ENCODE results near the gene HOXA7. TPM values are rescaled to one million over a fixed set of nuclear protein-coding genes. Genes with fewer than 3 reads are reported as not detected.
A peak's percentile ranks its signal among the peaks of the same experiment; 100 is the strongest.

The HOXA7 gene
- total RNA-seq, 1 donor from 2014 or later: not detected

- no peaks in the 10 kb centered on the region for H3K36me3 Mint-ChIP-seq (ENCODE audit: low read depth)
- H3K4me1 Mint-ChIP-seq (ENCODE audit: low read depth): peaks cover 9% of the 10 kb centered on the region
- H3K27me3 Mint-ChIP-seq (ENCODE audit: low read depth): peaks cover 92% of the 10 kb centered on the region
- no peak overlapping the region for H3K4me3 Mint-ChIP-seq (ENCODE audit: low read depth)
- no peak overlapping the region for H3K27ac Mint-ChIP-seq
- no peak for DNase-seq (ENCODE audit: low spot score)
- no peaks in the 10 kb centered on the region for H3K9me3 Mint-ChIP-seq
- intact Hi-C loops (cut with micrococcal nuclease): loop anchor here (10.0 kb wide), 1 partner anchor 595 kb away; no protein-coding TSS in a partner anchor
These were observed 33.7 kb upstream of the HOXA7 start for GRCh38 chr7:27189997-27190748.

DNA sequence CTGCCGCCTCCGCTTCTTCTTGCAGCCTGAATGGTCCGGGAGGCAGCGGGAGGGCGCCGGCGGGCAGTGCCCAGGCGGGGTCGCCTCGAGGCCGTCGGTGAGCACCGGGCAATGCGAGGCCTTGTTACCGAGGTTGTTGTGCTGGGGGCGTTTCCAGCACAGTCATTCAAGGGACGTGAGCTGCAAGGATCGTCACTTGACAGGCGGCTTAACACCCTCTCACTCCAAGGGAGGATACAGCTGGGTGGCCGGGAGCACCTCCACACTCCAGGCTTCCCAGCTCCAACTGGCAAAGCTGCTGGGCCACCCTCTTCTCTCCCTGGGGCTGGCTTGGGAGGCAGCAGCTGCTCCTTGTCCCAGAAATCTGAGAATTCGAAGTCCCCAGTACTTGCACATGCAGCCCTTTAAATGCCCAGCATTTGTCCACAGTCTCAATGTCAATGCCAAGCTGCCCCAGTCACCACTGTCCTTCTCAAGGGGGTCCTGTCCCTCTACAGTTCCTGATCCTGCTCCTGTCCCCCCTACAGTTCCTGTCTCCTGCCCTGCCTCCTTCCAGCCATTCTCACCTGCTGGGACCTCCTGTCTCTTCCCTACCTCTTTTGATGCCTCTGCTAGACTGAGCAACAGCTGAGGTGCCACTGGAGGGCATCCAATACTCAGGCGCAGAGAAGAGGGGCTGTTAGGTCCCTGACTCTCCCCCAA, 33.0 kb upstream of the HOXA7 start:
- H3K27me3 Mint-ChIP-seq (ENCODE audit: low read depth): peaks cover 91% of the 10 kb centered on the region
- no peaks in the 10 kb centered on the region for H3K36me3 Mint-ChIP-seq (ENCODE audit: low read depth)
- intact Hi-C loops (cut with micrococcal nuclease): no loop called here
- peaks cover 14% of the 10 kb centered on the region for H3K4me1 Mint-ChIP-seq (ENCODE audit: low read depth)
- H3K9me3 Mint-ChIP-seq: no peaks in the 10 kb centered on the region
- H3K27ac Mint-ChIP-seq: no peak overlapping the region
- no peak overlapping the region for H3K4me3 Mint-ChIP-seq (ENCODE audit: low read depth)
- DNase-seq (ENCODE audit: low spot score): no peak

GRCh38 chr7:27188386-27189294, 32.2 kb upstream of the HOXA7 start:
- Mint-ChIP-seq H3K4me3 (ENCODE audit: low read depth) (peak overlapping the region; percentile 42), H3K27me3 (ENCODE audit: low read depth) (peaks cover 87% of the 10 kb centered on the region), H3K4me1 (ENCODE audit: low read depth) (peaks cover 14% of the 10 kb centered on the region), H3K9me3 (no peaks in the 10 kb centered on the region), H3K27ac (no peak overlapping the region), H3K36me3 (ENCODE audit: low read depth) (no peaks in the 10 kb centered on the region)
- intact Hi-C loops (cut with micrococcal nuclease): loop anchor here (1.0 kb wide), 1 partner anchor 16 kb away; no protein-coding TSS in a partner anchor
- DNase-seq (ENCODE audit: low spot score): no peak

- intact Hi-C loops (cut with micrococcal nuclease): loop anchor here (1.0 to 2.0 kb wide), 2 partner anchors 13 to 15 kb away; partner anchors contain the start of gene HOXA13
- H3K4me1 Mint-ChIP-seq (ENCODE audit: low read depth): peaks cover 14% of the 10 kb centered on the region
- no peaks in the 10 kb centered on the region for H3K36me3 Mint-ChIP-seq (ENCODE audit: low read depth)
- no peaks in the 10 kb centered on the region for H3K9me3 Mint-ChIP-seq
- DNase-seq (ENCODE audit: low spot score): no peak
- no peak overlapping the region for H3K27ac Mint-ChIP-seq
- H3K27me3 Mint-ChIP-seq (ENCODE audit: low read depth): peaks cover 84% of the 10 kb centered on the region
- no peak overlapping the region for H3K4me3 Mint-ChIP-seq (ENCODE audit: low read depth)
These were observed 31.3 kb upstream of the HOXA7 start for GRCh38 chr7:27187475-27188385.

DNA sequence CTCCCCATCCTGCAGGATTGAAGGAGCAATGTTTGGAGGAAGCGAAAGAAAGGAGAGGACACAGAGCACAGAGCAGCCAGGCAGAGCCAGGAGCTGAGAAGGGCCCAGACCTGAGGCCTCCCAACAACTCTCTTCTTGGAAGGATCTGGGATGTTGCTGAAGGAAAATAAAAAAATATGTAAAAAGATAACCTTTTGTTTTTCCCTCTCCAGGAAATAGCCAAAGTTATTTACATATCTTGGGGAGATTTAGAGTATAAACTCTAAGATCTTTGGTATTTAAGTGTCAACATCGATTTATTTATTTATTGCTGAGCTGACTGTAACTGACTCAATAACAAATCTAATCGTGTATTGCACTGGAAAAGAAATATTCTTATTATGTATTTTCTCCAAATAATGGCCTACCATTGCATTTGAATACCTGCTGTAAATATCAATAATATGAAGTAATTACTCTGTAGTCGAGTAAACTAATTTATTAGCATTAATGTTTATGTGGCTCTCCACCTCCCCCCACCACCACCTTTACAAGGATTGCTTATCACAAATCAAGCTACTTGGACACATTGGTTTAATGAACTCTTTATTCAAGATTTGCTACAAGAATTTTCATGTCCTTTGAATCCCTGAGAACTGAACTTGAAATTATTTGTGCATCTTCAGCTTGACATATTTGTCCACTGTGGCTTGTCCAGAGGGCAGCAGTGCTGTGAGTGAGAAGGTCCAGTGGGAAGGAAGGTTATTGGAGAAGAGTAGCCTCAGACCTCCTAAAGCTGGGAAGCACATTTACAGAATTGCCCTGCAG, 30.4 kb upstream of the HOXA7 start:
- intact Hi-C loops (cut with micrococcal nuclease): loop anchor here (2.0 kb wide), 1 partner anchor 14 kb away; the partner anchor contains the start of gene HOXA13
- no peaks in the 10 kb centered on the region for H3K9me3 Mint-ChIP-seq
- peaks cover 14% of the 10 kb centered on the region for H3K4me1 Mint-ChIP-seq (ENCODE audit: low read depth)
- no peak overlapping the region for H3K4me3 Mint-ChIP-seq (ENCODE audit: low read depth)
- H3K27ac Mint-ChIP-seq: no peak overlapping the region
- no peak for DNase-seq (ENCODE audit: low spot score)
- peaks cover 83% of the 10 kb centered on the region for H3K27me3 Mint-ChIP-seq (ENCODE audit: low read depth)
- H3K36me3 Mint-ChIP-seq (ENCODE audit: low read depth): no peaks in the 10 kb centered on the region

DNA sequence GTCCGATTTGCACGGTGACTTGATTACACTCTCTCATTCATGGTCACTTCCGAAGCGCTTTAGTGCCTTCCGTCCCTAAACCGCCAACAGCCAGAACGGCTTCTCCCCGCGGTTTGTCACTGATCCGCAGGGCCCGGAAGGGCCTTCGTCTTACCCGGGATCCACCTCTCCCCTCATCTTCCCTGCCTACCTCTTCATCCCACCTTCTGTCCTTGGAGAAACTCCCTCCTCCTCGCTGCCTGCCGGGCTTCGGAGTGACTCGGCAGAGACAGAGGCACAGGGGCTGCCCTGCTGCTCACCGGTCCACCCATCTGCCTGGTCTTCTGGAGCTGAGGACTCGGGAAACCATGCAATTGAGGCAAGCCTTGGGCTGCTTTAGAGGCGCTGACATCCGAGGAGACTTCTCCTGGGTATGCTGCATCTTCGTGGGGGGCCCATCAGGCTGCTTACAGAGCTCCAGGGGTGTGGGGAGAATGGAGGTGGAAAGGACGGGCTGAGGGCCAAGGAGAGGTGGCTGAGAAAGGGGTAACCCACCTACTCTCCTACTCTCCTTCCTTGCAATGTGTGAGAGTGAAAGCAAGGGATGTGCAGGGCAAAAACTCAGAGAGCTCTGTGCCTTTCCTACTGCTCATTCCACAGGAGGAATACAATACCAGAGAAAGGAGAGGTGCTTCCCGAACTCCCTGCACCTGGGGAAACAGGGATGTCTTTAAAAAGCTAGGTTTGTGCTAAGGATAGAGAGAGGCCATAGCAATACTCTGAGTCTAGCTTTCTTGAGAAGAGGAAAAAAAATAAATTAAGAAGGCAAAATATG, 29.6 kb upstream of the HOXA7 start:
- H3K9me3 Mint-ChIP-seq: no peaks in the 10 kb centered on the region
- no peaks in the 10 kb centered on the region for H3K36me3 Mint-ChIP-seq (ENCODE audit: low read depth)
- no peak for DNase-seq (ENCODE audit: low spot score)
- intact Hi-C loops (cut with micrococcal nuclease): loop anchor here (2.0 kb wide), 3 partner anchors 15 to 29 kb away; partner anchors contain the start of genes HOXA13 and HOXA7
- peaks cover 82% of the 10 kb centered on the region for H3K27me3 Mint-ChIP-seq (ENCODE audit: low read depth)
- no peak overlapping the region for H3K4me3 Mint-ChIP-seq (ENCODE audit: low read depth)
- H3K4me1 Mint-ChIP-seq (ENCODE audit: low read depth): peaks cover 14% of the 10 kb centered on the region
- H3K27ac Mint-ChIP-seq: peak overlapping the region; percentile 8

DNA sequence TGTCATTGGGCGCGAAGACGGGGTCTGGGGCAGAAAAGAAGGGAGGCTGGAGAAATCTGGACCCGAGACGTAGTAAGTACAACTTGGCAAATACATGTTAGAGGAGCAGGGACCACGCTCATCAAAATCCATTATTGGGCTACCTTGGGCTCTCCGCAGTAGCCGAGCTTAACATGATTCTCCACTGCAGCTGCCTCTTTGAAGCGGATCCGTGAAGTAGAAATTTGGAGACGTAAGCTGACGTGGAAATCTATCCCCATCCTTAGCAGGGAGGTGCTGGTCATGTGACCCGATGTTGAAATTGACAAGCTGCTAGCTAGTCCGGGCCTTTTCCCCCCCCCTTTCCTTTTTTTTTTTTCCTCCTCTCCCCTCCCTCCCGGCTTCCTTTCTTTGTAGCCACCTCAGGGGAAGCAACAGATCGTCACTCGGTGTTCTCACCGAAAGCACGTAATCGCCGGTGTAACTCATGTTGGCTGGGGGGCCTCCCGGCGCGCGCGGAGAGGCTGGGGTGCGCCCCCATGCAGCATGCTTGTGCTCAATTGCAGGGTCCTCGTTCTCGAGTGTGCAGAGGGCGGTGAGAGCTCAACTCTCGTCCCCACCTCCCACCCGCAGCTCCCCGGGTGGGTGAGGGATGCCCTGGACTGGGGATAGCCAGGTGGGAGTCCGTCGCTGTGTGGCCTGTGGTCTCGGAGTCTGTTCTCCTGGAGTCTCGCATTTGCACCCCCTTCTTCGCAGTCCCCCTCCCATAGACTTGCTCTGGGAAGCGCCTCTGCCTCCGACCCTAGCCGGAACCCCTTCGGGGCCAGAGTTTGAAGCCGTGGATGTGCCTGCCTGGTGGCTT, 28.8 kb upstream of the HOXA7 start, which contains the start of gene HOXA11:
Gene HOXA11 (minus strand): TSS at position 220 of the 841 bp plus-strand sequence. CDS start 88 bp downstream, at position 132.
- no peak within 1 kb of the TSS for H3K4me3 Mint-ChIP-seq (ENCODE audit: low read depth)
- H3K27ac Mint-ChIP-seq: peak within 1 kb of the TSS; percentile 55
- H3K36me3 Mint-ChIP-seq (ENCODE audit: low read depth): no peaks in the 10 kb centered on the region
- intact Hi-C loops (cut with micrococcal nuclease): loop anchor here (2.0 kb wide), 2 partner anchors 14 to 28 kb away; partner anchors contain the start of gene HOXA7
- DNase-seq (ENCODE audit: low spot score): no peak
- H3K27me3 Mint-ChIP-seq (ENCODE audit: low read depth): peaks cover 76% of the 10 kb centered on the region
- peaks cover 14% of the 10 kb centered on the region for H3K4me1 Mint-ChIP-seq (ENCODE audit: low read depth)
- H3K9me3 Mint-ChIP-seq: no peaks in the 10 kb centered on the region

DNA sequence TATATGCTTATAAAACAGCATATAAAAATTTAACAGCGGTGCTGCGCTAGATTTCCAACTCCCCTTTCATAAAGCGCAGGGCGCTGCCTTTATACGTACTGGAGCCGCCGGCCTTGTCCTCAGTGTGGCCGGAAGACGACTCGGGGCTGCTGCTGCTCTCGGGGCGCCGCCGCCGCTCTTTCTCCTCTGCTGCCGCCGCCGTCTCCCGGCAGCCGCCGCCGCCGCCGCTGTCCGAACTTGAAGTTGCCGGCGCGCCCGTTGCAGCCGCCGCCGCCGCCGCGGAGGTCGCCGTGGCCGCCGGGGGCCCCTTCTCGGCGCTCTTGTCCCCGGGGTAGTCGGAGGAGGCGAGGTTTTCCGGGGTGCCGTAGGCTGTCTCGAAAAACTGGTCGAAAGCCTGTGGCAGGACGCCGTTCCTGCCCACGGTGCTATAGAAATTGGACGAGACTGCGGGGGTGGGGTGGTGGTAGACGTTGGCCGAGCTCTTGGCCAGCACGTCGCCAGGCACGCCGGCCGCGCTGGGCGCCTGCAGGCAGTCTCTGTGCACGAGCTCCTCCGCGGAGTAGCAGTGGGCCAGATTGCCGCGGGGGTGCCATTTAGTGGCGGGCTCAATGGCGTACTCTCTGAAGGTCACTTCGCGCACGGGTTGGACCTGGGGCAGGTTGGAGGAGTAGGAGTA, 28.0 kb upstream of the HOXA7 start:
- peak overlapping the region; percentile 55 for H3K27ac Mint-ChIP-seq
- intact Hi-C loops (cut with micrococcal nuclease): loop anchor here (2.0 kb wide), 2 partner anchors 14 to 28 kb away; partner anchors contain the start of gene HOXA7
- H3K4me1 Mint-ChIP-seq (ENCODE audit: low read depth): peaks cover 14% of the 10 kb centered on the region
- DNase-seq (ENCODE audit: low spot score): no peak
- H3K27me3 Mint-ChIP-seq (ENCODE audit: low read depth): peaks cover 73% of the 10 kb centered on the region
- no peaks in the 10 kb centered on the region for H3K9me3 Mint-ChIP-seq
- no peak overlapping the region for H3K4me3 Mint-ChIP-seq (ENCODE audit: low read depth)
- no peaks in the 10 kb centered on the region for H3K36me3 Mint-ChIP-seq (ENCODE audit: low read depth)

GRCh38 chr7:27183682-27184336, 27.3 kb upstream of the HOXA7 start:
- no peak overlapping the region for H3K27ac Mint-ChIP-seq
- H3K36me3 Mint-ChIP-seq (ENCODE audit: low read depth): no peaks in the 10 kb centered on the region
- intact Hi-C loops (cut with micrococcal nuclease): loop anchor here (2.0 kb wide), 2 partner anchors 13 to 27 kb away; partner anchors contain the start of gene HOXA7
- no peak overlapping the region for H3K4me3 Mint-ChIP-seq (ENCODE audit: low read depth)
- H3K9me3 Mint-ChIP-seq: no peaks in the 10 kb centered on the region
- no peak for DNase-seq (ENCODE audit: low spot score)
- H3K4me1 Mint-ChIP-seq (ENCODE audit: low read depth): peaks cover 14% of the 10 kb centered on the region
- peaks cover 74% of the 10 kb centered on the region for H3K27me3 Mint-ChIP-seq (ENCODE audit: low read depth)
